Measurements from ENCODE around the gene PI4KB.

- no peak for TF ChIP-seq EZH2phosphoT487 (IDR thresholded peaks at IDR 0.05; ENCODE audit: borderline replicate concordance, low read depth, low read length)
- no peak for TF ChIP-seq CTCF (conservative IDR thresholded peaks at IDR 0.05; ENCODE audit: low read length)
Observed at GRCh38 chr1:151318975-151319374, 8.2 kb downstream of the PI4KB start.
